HFF-Myc (cell line): ENCODE data around the gene TUB.

ENCODE experiments used
- DNase-seq: peaks from one replicate; pipeline ENCODE4 v3.0.0-alpha.2; 2011; ENCODE audit warnings: low read depth; ENCODE audit errors: extremely low read depth
- H3K4me3 ChIP-seq: replicated peaks from 2 replicates; pipeline ENCODE4 v1.5.1; 2011; ENCODE audit warnings: low read depth, mild to moderate bottlenecking, control low read depth, low read length
- CTCF ChIP-seq: IDR thresholded peaks from 2 replicates; pipeline ENCODE4 v1.5.1; 2012; ENCODE audit warnings: mild to moderate bottlenecking, low read depth, low read length, control low read depth; ENCODE audit errors: missing control alignments

TUB gene

GRCh38 chr11:8098879-8099278, 17.9 kb downstream of the TUB start:
- no peak for DNase-seq
- H3K4me3 ChIP-seq = no peak overlapping the region
- no peak for TF ChIP-seq CTCF

GRCh38 chr11:8099291-8099899, 18.4 kb downstream of the TUB start:
- no peak overlapping the region for H3K4me3 ChIP-seq
- peak; percentile 51 for DNase-seq
- TF ChIP-seq CTCF = peak; percentile 79

GRCh38 chr11:8100158-8100557, 19.1 kb downstream of the TUB start:
- no peak for TF ChIP-seq CTCF
- no peak for DNase-seq

GRCh38 chr11:8100605-8101004, 19.6 kb downstream of the TUB start:
- no peak overlapping the region for H3K4me3 ChIP-seq
- no peak for TF ChIP-seq CTCF
- no peak for DNase-seq

More at GRCh38 chr11:8100158-8100557, 19.1 kb downstream of the TUB start:
- H3K4me3 ChIP-seq = no peak overlapping the region

GRCh38 chr11:8101421-8101820, 20.4 kb downstream of the TUB start:
- no peak for DNase-seq
- no peak for TF ChIP-seq CTCF
- no peak overlapping the region for H3K4me3 ChIP-seq

- DNase-seq = no peak
- no peak for TF ChIP-seq CTCF
- no peak overlapping the region for H3K4me3 ChIP-seq
Observed at GRCh38 chr11:8102296-8102915, 21.4 kb downstream of the TUB start.
